ENCODE measurements around the gene NEK8.

DNA sequence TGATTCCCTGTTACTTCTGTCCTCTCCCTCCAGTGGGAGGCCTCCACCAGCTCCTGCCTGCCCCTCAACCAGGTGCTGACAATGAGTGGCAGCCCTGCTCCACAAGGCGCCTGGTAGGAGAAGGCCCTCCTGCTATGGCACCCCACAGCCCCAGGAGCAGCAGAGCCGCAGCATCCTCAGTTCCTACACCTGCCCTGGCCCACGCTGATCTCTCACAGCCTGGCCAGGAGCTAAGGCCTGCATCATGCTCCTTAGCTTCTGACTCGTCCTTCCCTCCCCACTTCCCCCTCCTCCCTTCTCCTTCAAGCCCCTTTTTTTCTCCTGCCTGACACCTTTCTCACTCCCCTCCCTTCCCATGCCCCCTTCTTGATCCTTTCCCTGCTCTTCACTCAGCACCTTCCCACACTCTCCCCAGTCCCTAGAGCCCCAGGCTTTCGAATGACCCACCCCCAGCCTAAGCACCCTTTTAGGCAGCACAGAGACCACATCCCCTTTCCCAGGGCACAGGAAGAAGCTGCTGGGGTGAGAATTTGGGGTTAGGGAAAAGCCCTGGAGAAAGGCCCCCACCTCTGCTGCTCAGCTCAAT lies 23.4 kb upstream of the NEK8 start:
- no peak for TF ChIP-seq CREB1 (IDR thresholded peaks at IDR 0.05)
- TF ChIP-seq, protein P1, sequence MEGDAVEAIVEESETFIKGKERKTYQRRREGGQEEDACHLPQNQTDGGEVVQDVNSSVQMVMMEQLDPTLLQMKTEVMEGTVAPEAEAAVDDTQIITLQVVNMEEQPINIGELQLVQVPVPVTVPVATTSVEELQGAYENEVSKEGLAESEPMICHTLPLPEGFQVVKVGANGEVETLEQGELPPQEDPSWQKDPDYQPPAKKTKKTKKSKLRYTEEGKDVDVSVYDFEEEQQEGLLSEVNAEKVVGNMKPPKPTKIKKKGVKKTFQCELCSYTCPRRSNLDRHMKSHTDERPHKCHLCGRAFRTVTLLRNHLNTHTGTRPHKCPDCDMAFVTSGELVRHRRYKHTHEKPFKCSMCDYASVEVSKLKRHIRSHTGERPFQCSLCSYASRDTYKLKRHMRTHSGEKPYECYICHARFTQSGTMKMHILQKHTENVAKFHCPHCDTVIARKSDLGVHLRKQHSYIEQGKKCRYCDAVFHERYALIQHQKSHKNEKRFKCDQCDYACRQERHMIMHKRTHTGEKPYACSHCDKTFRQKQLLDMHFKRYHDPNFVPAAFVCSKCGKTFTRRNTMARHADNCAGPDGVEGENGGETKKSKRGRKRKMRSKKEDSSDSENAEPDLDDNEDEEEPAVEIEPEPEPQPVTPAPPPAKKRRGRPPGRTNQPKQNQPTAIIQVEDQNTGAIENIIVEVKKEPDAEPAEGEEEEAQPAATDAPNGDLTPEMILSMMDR (IDR thresholded peaks at IDR 0.05; ENCODE audit: control extremely low read depth in 1 of 3, insufficient read depth in 1 of 3, low read depth in 1 of 3, low read length in 3 of 3), result no peak
